Kasumi-1 (cell line): ENCODE measurements around the gene B4GALNT4.
"Not testable (repeated sequence)": the region's sequence is repeated elsewhere in the genome, so short reads cannot be mapped to it uniquely, and the experiment has no call there.

Experiments used
- DNase-seq, 2 experiments: peaks; one replicate each; lab custom pipeline; 2025; lab: John Stamatoyannopoulos, UW

B4GALNT4 gene

GRCh38 chr11:358129-358800 is 11.0 kb upstream of the B4GALNT4 start:
- DNase-seq = no peak

DNA sequence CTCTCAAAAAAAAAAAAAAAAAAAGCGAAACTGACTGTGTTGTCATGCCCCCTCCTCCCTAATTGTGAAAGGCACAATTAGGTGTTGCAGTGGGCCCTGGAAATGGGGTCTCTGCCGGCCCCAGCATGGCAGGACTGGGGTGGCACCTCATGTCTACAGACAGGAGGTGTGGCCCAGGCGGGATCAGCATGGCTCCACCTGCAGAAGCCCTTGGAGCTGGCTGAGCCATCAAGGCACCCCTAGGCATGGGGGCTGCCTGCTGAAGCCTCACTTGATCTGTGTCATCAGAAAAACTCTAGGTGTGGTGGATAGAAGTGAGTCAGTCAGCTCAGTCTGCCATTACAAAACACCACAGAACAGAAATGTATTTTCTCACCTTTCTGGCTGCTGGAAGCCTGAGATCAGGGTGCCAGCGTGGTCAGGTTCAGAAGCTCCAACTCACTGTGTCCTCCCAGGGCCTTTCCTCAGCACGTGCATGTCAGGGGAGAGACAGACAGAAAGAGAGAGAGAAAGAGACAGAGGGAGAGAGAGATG is 10.1 kb upstream of the B4GALNT4 start:
- DNase-seq = no peak

GRCh38 chr11:360326-361280 is 8.7 kb upstream of the B4GALNT4 start:
- DNase-seq = no peak

GRCh38 chr11:362642-363442 is 6.5 kb upstream of the B4GALNT4 start:
- DNase-seq = no peak

GRCh38 chr11:363443-363805 is 5.9 kb upstream of the B4GALNT4 start:
- not testable (repeated sequence) for DNase-seq

- no peak for DNase-seq
These were observed 5.1 kb upstream of the B4GALNT4 start for GRCh38 chr11:363948-364761.

DNA sequence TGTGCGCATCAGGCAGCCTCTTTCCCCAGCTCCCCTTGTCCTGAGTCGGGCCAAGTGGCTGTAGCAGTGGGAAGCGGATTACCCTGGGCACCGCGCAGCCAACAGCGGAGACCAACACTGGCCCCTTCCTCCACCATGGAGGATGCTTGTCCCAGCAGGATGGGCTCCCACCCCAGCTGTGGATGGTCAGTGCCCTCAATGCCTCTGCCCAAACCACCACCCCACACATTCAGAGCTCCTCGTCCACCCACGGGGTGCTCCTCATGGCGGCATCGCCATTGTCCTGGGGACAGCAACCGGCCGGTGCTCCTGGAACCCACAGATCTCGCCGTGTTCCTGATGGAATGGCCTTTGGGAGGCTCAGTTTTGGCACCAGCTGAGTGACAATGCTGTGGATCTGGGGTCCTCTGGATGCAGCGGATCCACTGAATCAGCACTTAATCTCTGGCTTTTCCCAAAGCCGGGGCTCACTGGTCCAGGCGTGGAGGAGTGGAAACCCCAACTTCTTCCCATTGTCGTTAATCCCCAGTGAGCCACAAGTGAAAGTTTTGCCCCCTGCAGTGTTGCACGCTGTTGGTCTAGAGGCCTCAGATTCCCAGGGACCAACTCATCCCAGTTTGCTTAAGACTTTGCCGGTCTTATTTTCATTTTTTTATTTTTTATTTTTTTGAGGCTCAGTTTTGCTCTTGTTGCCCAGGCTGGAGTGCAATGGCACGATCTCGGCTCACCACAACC is 4.1 kb upstream of the B4GALNT4 start:
- no peak for DNase-seq

- no peak for DNase-seq
These were observed 3.5 kb upstream of the B4GALNT4 start for GRCh38 chr11:365831-366230.

DNA sequence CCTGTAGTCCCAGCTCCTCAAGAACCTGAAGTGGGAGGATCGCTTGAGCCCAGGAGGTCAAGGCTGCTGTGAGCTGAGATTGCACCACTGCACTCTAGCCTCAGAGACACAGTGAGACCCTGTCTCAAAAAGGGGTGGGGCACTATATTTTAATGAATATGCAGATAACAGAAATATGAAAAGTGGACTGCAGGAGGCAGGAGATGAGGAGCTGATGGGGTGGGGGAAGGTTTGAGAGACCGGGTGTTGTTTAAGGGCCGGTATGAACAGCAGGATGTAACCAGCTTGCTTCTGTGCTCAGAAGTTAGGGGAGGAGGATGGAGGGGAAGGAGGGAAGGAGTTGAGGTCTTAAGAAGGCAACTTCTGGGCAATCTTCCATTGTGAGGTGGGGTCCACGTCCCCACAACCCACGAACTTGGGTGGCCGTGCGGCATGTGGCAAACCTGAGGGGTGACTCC is 1.3 kb upstream of the B4GALNT4 start:
- no peak for DNase-seq

DNA sequence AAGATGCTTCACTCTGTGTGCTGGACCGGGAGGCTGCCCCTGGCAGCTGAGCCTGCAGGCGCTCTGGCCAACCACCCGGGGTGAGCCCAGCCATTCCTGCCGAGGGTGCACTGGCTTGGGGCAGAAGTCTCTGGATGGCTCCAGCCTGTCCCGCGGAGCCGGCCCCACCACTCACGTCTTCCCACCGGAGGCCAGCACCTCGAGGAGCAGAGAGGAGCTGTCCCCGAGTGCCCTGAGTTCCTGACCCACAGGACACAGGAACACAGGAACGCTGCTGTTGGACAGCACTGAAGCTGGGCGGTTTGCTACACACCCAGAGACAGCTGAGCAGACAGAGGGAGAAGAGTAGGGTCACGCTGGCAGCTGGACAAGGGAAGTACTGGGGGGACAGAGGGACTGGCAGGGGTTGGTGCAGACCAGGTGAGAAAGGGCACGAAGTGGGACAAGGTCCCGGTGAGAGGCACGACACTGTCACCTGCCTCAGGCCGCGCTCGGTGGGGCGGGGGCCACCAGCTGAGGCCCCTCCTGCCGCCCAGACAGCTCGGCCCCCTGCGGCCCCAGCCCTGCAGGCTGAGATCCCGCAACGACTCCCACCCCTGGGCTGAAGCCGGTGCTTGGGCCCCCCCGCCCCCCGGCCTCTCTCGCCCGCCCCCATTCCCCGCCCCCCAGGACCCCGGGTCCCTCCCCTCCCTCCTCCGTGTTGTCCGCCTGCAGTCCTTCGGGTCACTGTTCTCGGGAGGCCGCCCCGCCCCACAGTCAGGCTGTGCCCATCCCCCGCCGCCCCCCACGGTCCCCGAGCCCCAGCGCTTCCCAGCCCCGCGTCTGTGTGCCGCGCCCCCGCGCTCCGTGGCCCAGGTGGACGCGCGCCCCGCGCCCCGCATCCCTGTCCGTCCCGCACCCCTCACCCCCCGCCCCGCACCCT is 624 bp upstream of the B4GALNT4 start:
- no peak for DNase-seq

- no peak for DNase-seq
These were observed 1.0 kb downstream of the B4GALNT4 start for GRCh38 chr11:370070-370941.

GRCh38 chr11:371051-371450 is 1.8 kb downstream of the B4GALNT4 start:
- no peak for DNase-seq

DNA sequence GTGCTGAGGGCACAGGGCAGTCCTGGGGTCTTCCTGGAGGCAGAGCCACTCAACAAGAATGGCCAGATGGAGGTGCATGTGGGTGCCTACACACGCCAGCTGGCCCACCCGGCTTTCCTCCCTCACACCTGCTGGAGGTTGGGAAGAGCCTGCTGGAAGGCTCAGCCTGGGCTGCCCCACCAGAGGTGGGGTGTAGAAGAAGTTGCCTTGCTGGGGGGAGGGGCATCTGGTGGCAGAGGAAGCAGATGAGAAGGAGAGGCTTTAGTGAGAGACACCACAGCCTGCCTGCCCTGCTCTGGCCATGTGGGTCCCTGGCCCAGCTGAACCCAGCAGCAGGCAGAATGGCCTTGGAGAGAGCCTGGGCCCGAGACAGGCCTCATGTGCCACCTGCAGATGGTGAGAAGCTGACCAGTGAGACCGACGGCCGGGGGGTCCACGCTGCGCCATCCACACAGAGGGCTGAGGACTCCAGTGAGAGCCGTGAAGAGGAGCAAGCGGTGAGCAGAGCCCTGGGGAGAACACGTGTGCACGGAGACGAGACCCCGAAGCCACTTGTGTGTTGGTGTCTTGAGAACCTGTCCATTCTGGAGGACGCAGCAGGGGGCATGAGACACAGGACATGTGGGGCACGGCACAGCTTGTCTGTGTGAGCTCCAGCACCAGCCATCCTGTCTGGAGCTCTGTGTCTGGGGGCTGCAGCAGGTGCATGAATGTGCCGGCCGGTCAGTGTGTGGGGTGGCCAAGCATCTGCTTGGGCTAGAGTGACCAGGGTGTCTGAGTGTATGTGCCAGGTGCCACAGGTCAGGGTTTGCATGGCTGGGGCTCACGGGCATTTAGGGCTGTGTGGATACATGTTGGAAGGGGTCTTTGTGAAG is 2.7 kb downstream of the B4GALNT4 start:
- DNase-seq = no peak

- DNase-seq = no peak
These were observed 3.8 kb downstream of the B4GALNT4 start for GRCh38 chr11:372809-373715.

GRCh38 chr11:373716-374551 is 4.6 kb downstream of the B4GALNT4 start:
- no peak for DNase-seq
